CD4-positive, alpha-beta memory T cell (primary cell): Measurements from ENCODE around the gene ATG9B. TPM values are rescaled to one million over a fixed set of nuclear protein-coding genes. Genes with fewer than 3 reads are reported as not detected.
"Not testable (repeated sequence)": the region's sequence is repeated elsewhere in the genome, so short reads cannot be mapped to it uniquely, and the experiment has no call there.

ENCODE experiments used
- CTCF ChIA-PET: fragments of 350-600 bp; sonication (Branson Sonifier 250); formaldehyde crosslinking; loops from one replicate; lab custom pipeline; 2021; ENCODE audit warnings: inconsistent platforms; ENCODE audit not compliant: partially characterized antibody; lab: Charles Lee
- POLR2A ChIA-PET: fragments of 350-600 bp; sonication (Branson Sonifier 250); formaldehyde crosslinking; loops from one replicate; lab custom pipeline; 2021; ENCODE audit not compliant: partially characterized antibody; lab: Charles Lee
- DNase-seq, 5 donors: peaks; one replicate each; pipeline versions ENCODE4 v3.0.0 to v3.0.0-alpha.2; 2020 to 2022; ENCODE audit warnings: mixed read lengths in 1 of 5
- H3K27ac ChIP-seq: one replicate; pipeline ENCODE4 v1.7.0; 2013; ENCODE audit warnings: low read depth, low read length
- H3K27me3 ChIP-seq: 2 replicates; pipeline ENCODE4 v1.7.0; 2013; ENCODE audit warnings: mild to moderate bottlenecking, low read length, moderate library complexity; ENCODE audit not compliant: insufficient read depth
- H3K36me3 ChIP-seq: 2 replicates; pipeline ENCODE4 v1.7.0; 2013; ENCODE audit warnings: mild to moderate bottlenecking, low read length, moderate library complexity; ENCODE audit not compliant: insufficient read depth
- H3K4me1 ChIP-seq: 2 replicates; pipeline ENCODE4 v1.7.0; 2013; ENCODE audit warnings: mild to moderate bottlenecking, low read length, moderate library complexity; ENCODE audit not compliant: insufficient read depth
- H3K4me3 ChIP-seq, 2 donors: one replicate each; pipeline ENCODE4 v1.7.0; 2013; ENCODE audit warnings: low read length in 2 of 2, mild to moderate bottlenecking in 1 of 2
- H3K9me3 ChIP-seq, 2 donors: one replicate each; pipeline ENCODE4 v1.7.0; 2013; ENCODE audit warnings: low read length in 2 of 2, control low read depth in 1 of 2; ENCODE audit not compliant: control insufficient read depth in 1 of 2
- H3K27ac Mint-ChIP-seq, 7 donors: one replicate each; pipeline ENCODE4 v1.8.0; 2020 to 2021; ENCODE audit warnings: mixed read lengths in 7 of 7, mild to moderate bottlenecking in 6 of 7, inconsistent platforms in 3 of 7, moderate library complexity in 3 of 7
- H3K27me3 Mint-ChIP-seq, 2 donors: one replicate each; pipeline ENCODE4 v1.8.0; 2020 to 2021; ENCODE audit warnings: mixed read lengths in 2 of 2
- H3K36me3 Mint-ChIP-seq, 2 donors: one replicate each; pipeline ENCODE4 v1.8.0; 2020 to 2021; ENCODE audit warnings: mixed read lengths in 2 of 2, inconsistent platforms in 1 of 2, mild to moderate bottlenecking in 1 of 2
- H3K4me1 Mint-ChIP-seq, 4 donors: one replicate each; pipeline ENCODE4 v1.8.0; 2020 to 2021; ENCODE audit warnings: mixed read lengths in 4 of 4, mild to moderate bottlenecking in 1 of 4
- H3K4me3 Mint-ChIP-seq, 8 donors: one replicate each; pipeline ENCODE4 v1.8.0; 2020 to 2021; ENCODE audit warnings: mixed read lengths in 8 of 8, mild to moderate bottlenecking in 7 of 8, moderate library complexity in 6 of 8, inconsistent platforms in 3 of 8
- H3K9me3 Mint-ChIP-seq, 8 donors: one replicate each; pipeline ENCODE4 v1.8.0; 2020 to 2021; ENCODE audit warnings: mixed read lengths in 8 of 8, mild to moderate bottlenecking in 5 of 8, inconsistent platforms in 3 of 8, moderate library complexity in 1 of 8
- intact Hi-C: fragments of 100-400 bp; cut with micrococcal nuclease; formaldehyde crosslinking; loops from one replicate; pipeline ENCODE4 v1.15.1; 2023
- polyA plus RNA-seq, 2 donors: library from polyadenylated mRNA; unstranded; fragments of 300-500 nt; fragmentation: Illumina TruSeq; gene quantifications; one replicate each; pipeline ENCODE4 v1.2.3, GENCODE V29; 2021
- total RNA-seq, 2 experiments: library from RNA; stranded (reverse); gene quantifications; one replicate each; pipeline ENCODE4 v1.2.3, GENCODE V29; 2021

The ATG9B gene
- total and polyA plus RNA-seq, 4 experiments from 2014 or later = 16.9 to 36.6 (median 29.6) TPM

GRCh38 chr7:151012031-151012692, 12.1 kb downstream of the ATG9B start:
- Histone ChIP-seq H3K27me3 (no peaks in the 10 kb centered on the region), H3K4me1 (peaks cover 99% of the 10 kb centered on the region), H3K27ac (peak overlapping the region; percentile 96), H3K9me3 (no peaks in the 10 kb centered on the region), H3K4me3 (no peak overlapping the region), H3K36me3 (no peaks in the 10 kb centered on the region)
- peak overlapping the region; percentile 97 to 100 (median 99) for H3K27ac Mint-ChIP-seq
- peaks cover 57 to 94% (median 78%) of the 10 kb centered on the region in 4 donors for H3K4me1 Mint-ChIP-seq
- H3K36me3 Mint-ChIP-seq = peaks cover 1 to 5% of the 10 kb centered on the region in 2 donors
- H3K9me3 Mint-ChIP-seq = peaks cover 0 to 2% (median 0%) of the 10 kb centered on the region in 8 donors
- POLR2A ChIA-PET = interaction anchor here (1.0 to 13.0 kb wide), 9 partner anchors 7 to 1132 kb away, joined by 3 to 182 read pairs (median 10); partner anchors contain the start of genes ABCB8, FASTK and NOS3
- CTCF ChIA-PET = interaction anchor here (1.1 to 9.1 kb wide), 6 partner anchors 13 to 114 kb away, joined by 3 to 73 read pairs (median 6); partner anchors contain the start of gene ATG9B
- intact Hi-C loops = loop anchor here (10.0 kb wide), 1 partner anchor 333 kb away; the partner anchor contains the start of gene NUB1
- peak overlapping the region in 7 of 8 donors; percentile 63 to 86 (median 73) for H3K4me3 Mint-ChIP-seq
- H3K27me3 Mint-ChIP-seq = no peaks in the 10 kb centered on the region
- DNase-seq = no peak

- Mint-ChIP-seq H3K4me3 (peak overlapping the region in 7 of 8 donors; percentile 1 to 86 (median 65)), H3K4me1 (peaks cover 56 to 94% (median 77%) of the 10 kb centered on the region in 4 donors), H3K27ac (peak overlapping the region; percentile 97 to 100 (median 99))
- not testable (repeated sequence) for H3K36me3 Mint-ChIP-seq, H3K27me3 ChIP-seq, H3K9me3 Mint-ChIP-seq, H3K4me3 ChIP-seq, H3K27me3 Mint-ChIP-seq, H3K9me3 ChIP-seq, H3K36me3 ChIP-seq, DNase-seq
- ChIA-PET CTCF (interaction anchor here (1.1 to 9.1 kb wide), 12 partner anchors 6 to 100 kb away, joined by 3 to 93 read pairs (median 14); partner anchors contain the start of genes ABCB8, ATG9B and NOS3), POLR2A (interaction anchor here (0.7 to 13.0 kb wide), 12 partner anchors 7 to 1133 kb away, joined by 3 to 182 read pairs (median 11); partner anchors contain the start of genes ABCB8, FASTK, NOS3 and TMUB1)
- Histone ChIP-seq H3K4me1 (peaks cover 99% of the 10 kb centered on the region), H3K27ac (peak overlapping the region; percentile 96)
- intact Hi-C loops = loop anchor here (10.0 kb wide), 1 partner anchor 333 kb away; the partner anchor contains the start of gene NUB1
These were observed 12.7 kb downstream of the ATG9B start for GRCh38 chr7:151011616-151012015.

- peaks cover 1 to 5% of the 10 kb centered on the region in 2 donors for H3K36me3 Mint-ChIP-seq
- no peak for DNase-seq
- Histone ChIP-seq H3K36me3 (no peaks in the 10 kb centered on the region), H3K27me3 (no peaks in the 10 kb centered on the region), H3K9me3 (no peaks in the 10 kb centered on the region), H3K27ac (peak overlapping the region; percentile 69), H3K4me3 (peak overlapping the region; percentile 6 to 65), H3K4me1 (peaks cover 97% of the 10 kb centered on the region)
- H3K4me3 Mint-ChIP-seq = peak overlapping the region; percentile 68 to 89 (median 75)
- intact Hi-C loops = loop anchor here (10.0 kb wide), 1 partner anchor 334 kb away; the partner anchor contains the start of gene NUB1
- H3K9me3 Mint-ChIP-seq = peaks cover 0 to 2% (median 0%) of the 10 kb centered on the region in 8 donors
- POLR2A ChIA-PET = interaction anchor here (0.7 to 13.0 kb wide), 15 partner anchors 8 to 1133 kb away, joined by 3 to 182 read pairs (median 7); partner anchors contain the start of genes ABCB8, FASTK, NOS3 and TMUB1
- CTCF ChIA-PET = interaction anchor here (1.0 to 9.1 kb wide), 15 partner anchors 7 to 101 kb away, joined by 3 to 93 read pairs (median 7); partner anchors contain the start of genes ABCB8, ATG9B and NOS3
- H3K27ac Mint-ChIP-seq = peak overlapping the region; percentile 91 to 99 (median 97)
- peaks cover 53 to 94% (median 74%) of the 10 kb centered on the region in 4 donors for H3K4me1 Mint-ChIP-seq
- no peaks in the 10 kb centered on the region for H3K27me3 Mint-ChIP-seq
These were observed 13.2 kb downstream of the ATG9B start for GRCh38 chr7:151011097-151011409.

DNA sequence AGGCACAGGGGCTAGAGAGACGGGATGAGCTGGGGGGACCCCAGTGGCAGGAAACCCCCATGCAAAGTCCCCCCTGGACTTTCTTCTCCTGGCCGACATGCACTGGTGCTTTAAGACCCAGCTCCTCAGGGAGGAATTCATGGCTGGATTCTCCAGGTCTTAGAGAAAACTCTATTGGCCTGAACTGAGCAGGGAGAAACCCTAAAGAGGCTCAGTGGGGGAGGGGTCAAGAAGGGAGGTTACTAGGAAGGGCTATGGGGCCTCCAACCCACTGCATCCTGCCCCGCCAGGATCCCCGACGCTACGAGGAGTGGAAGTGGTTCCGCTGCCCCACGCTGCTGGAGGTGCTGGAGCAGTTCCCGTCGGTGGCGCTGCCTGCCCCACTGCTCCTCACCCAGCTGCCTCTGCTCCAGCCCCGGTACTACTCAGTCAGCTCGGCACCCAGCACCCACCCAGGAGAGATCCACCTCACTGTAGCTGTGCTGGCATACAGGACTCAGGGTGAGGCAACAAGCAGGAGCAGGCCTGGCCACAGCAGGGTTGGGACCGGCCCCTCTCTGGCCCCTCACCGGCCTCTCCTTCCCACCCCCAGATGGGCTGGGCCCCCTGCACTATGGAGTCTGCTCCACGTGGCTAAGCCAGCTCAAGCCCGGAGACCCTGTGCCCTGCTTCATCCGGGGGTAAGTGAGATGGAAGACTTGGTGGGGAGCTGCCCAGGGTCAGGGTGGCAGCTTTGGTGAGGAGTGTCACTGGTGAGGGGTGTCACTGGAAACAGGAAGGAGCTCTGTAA, 13.8 kb downstream of the ATG9B start:
- ChIA-PET POLR2A (interaction anchor here (0.7 to 13.0 kb wide), 18 partner anchors 8 to 1141 kb away, joined by 3 to 182 read pairs (median 5); partner anchors contain the start of genes ABCB8, FASTK, NOS3 and REPIN1), CTCF (interaction anchor here (1.0 to 9.1 kb wide), 16 partner anchors 7 to 655 kb away, joined by 3 to 93 read pairs (median 6); partner anchors contain the start of genes ABCB8, ATG9B and NOS3)
- Histone ChIP-seq H3K4me1 (peaks cover 92% of the 10 kb centered on the region), H3K9me3 (no peaks in the 10 kb centered on the region), H3K27ac (peak overlapping the region; percentile 69), H3K4me3 (peak overlapping the region; percentile 6 to 65), H3K27me3 (no peaks in the 10 kb centered on the region), H3K36me3 (no peaks in the 10 kb centered on the region)
- Mint-ChIP-seq H3K27ac (peak overlapping the region; percentile 91 to 99 (median 97)), H3K36me3 (peaks cover 1 to 5% of the 10 kb centered on the region in 2 donors), H3K4me3 (peak overlapping the region; percentile 68 to 89 (median 75)), H3K27me3 (no peaks in the 10 kb centered on the region), H3K4me1 (peaks cover 52 to 95% (median 72%) of the 10 kb centered on the region in 4 donors), H3K9me3 (peaks cover 0 to 2% (median 0%) of the 10 kb centered on the region in 8 donors)
- DNase-seq = peak; percentile 48 to 68 (median 56)
- intact Hi-C loops = loop anchor here (10.0 kb wide), 1 partner anchor 334 kb away; the partner anchor contains the start of gene NUB1

- peaks cover 47 to 93% (median 69%) of the 10 kb centered on the region in 4 donors for H3K4me1 Mint-ChIP-seq
These were observed 14.3 kb downstream of the ATG9B start for GRCh38 chr7:151010037-151010306.

DNA sequence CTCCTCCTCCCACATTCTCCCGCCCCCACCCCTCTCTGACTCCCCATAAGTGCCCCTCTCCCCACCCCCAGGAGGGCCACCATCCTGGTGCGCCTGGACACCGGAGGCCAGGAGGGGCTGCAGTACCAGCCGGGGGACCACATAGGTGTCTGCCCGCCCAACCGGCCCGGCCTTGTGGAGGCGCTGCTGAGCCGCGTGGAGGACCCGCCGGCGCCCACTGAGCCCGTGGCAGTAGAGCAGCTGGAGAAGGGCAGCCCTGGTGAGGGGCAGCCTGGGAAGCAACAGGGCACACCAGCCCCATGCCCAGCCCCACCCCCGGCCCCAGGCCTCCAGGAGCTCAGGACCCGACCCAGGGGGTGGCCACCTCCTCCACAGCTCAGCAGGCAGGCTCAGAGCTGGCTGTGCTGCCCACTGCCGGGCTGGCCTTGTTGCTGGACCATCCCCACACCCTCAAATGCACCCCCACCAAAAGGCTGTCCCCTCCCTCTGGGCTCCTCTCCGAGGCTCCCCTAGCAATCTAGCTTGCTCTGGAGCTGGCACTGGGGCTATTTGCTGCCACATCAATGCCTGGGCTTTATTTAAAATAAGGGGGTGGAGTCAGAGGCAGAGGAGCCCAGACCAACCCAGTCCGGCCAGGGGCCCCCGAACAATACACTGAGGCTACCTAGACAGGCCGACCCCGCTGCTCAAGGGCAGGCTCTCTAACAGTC, 14.8 kb downstream of the ATG9B start:
- Mint-ChIP-seq H3K4me3 (peak overlapping the region in 6 of 8 donors; percentile 13 to 89 (median 50)), H3K27me3 (no peaks in the 10 kb centered on the region), H3K27ac (peak overlapping the region; percentile 66 to 99 (median 97)), H3K4me1 (peaks cover 44 to 88% (median 65%) of the 10 kb centered on the region in 4 donors), H3K36me3 (peaks cover 1 to 7% of the 10 kb centered on the region in 2 donors), H3K9me3 (peaks cover 0 to 2% (median 0%) of the 10 kb centered on the region in 8 donors)
- no peak overlapping the region for H3K4me3 ChIP-seq
- H3K9me3 ChIP-seq = no peaks in the 10 kb centered on the region
- ChIA-PET POLR2A (interaction anchor here (0.5 to 13.0 kb wide), 14 partner anchors 9 to 1724 kb away, joined by 3 to 182 read pairs (median 8); partner anchors contain the start of genes ABCB8, ABCF2, NOS3 and TMUB1), CTCF (interaction anchor here (1.0 to 9.1 kb wide), 14 partner anchors 9 to 654 kb away, joined by 3 to 93 read pairs (median 12); partner anchors contain the start of genes ABCB8 and NOS3)
- peak overlapping the region; percentile 69 for H3K27ac ChIP-seq
- H3K36me3 ChIP-seq = no peaks in the 10 kb centered on the region
- intact Hi-C loops = loop anchor here (10.0 kb wide), 1 partner anchor 335 kb away; the partner anchor contains the start of gene NUB1
- no peaks in the 10 kb centered on the region for H3K27me3 ChIP-seq
- peaks cover 82% of the 10 kb centered on the region for H3K4me1 ChIP-seq
- DNase-seq = peak in 1 of 5 donors; percentile 31

More at GRCh38 chr7:151010037-151010306, 14.3 kb downstream of the ATG9B start:
- Mint-ChIP-seq H3K4me3 (peak overlapping the region in 5 of 8 donors; percentile 69 to 89 (median 76)), H3K36me3 (peaks cover 1 to 5% of the 10 kb centered on the region in 2 donors), H3K27ac (peak overlapping the region; percentile 91 to 99 (median 97)), H3K27me3 (no peaks in the 10 kb centered on the region), H3K9me3 (peaks cover 0 to 2% (median 0%) of the 10 kb centered on the region in 8 donors)
- ChIA-PET POLR2A (interaction anchor here (0.7 to 13.0 kb wide), 14 partner anchors 9 to 1141 kb away, joined by 3 to 182 read pairs (median 8); partner anchors contain the start of genes ABCB8, NOS3, REPIN1 and TMUB1), CTCF (interaction anchor here (1.0 to 9.1 kb wide), 12 partner anchors 8 to 655 kb away, joined by 3 to 93 read pairs (median 14); partner anchors contain the start of genes ABCB8, ATG9B and NOS3)
- no peaks in the 10 kb centered on the region for H3K27me3 ChIP-seq
- intact Hi-C loops = loop anchor here (10.0 kb wide), 1 partner anchor 335 kb away; the partner anchor contains the start of gene NUB1
- peak overlapping the region; percentile 69 for H3K27ac ChIP-seq
- no peaks in the 10 kb centered on the region for H3K36me3 ChIP-seq
- H3K4me1 ChIP-seq = peaks cover 86% of the 10 kb centered on the region
- no peaks in the 10 kb centered on the region for H3K9me3 ChIP-seq
- peak in 1 of 5 donors; percentile 38 for DNase-seq
- no peak overlapping the region for H3K4me3 ChIP-seq
